GM18507 (cell line): ENCODE data around the gene AGBL1.
"Not testable (repeated sequence)": the region's sequence is repeated elsewhere in the genome, so short reads cannot be mapped to it uniquely, and the experiment has no call there.

Source experiments
- DNase-seq: peaks from one replicate; pipeline ENCODE4 v3.0.0; 2011; ENCODE audit warnings: low read depth; ENCODE audit not compliant: insufficient read length; ENCODE audit errors: extremely low spot score
- FAIRE-seq: peaks from 2 replicates; lab custom pipeline; 2011; peaks lifted over from hg19 to GRCh38; lab: Jason Lieb, UNC

Gene AGBL1

GRCh38 chr15:86080302-86080701 lies 631 bp downstream of the AGBL1 start:
- no peak for DNase-seq
- FAIRE-seq, result no peak

GRCh38 chr15:86082619-86083380 lies 3.1 kb downstream of the AGBL1 start:
- DNase-seq (no peak), FAIRE-seq (no peak)

DNA sequence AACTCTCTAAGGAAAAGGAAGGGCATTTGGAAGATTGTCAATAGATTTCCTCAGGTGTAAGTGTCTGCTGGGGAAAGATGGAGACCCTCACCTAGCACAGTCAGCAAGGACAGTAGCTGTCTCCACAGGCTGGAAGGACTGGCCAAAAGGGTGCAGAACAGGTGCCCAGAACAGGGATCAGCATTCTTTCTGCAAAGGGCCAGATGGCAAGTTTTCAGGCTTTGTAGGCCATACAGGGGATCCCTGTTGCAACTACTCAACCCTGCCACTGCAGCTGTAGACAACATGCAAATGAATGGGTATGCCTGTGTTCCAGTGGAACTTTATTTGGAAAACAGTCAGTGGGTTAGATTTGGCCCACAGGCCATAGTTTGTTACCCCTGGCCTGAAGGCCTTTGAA lies 8.1 kb downstream of the AGBL1 start:
- DNase-seq (no peak), FAIRE-seq (no peak)

DNA sequence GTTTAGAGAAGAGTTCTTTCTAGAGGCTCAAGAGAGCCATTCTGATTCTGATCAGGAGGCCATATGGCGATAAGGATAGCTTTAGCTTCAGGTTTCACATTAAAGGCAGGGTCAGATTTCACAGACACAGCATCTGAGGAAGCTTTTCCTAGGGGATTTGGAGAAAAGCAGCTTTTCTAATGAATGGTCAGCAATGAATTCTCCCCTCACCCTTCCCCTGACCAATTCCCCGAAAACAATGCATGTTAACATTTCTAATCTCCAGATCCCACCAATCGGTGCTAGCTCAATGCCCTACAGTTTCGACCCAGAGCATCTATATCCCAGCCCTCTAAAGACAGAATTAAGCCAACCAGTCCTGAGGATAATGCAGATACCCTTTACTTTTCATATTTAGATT lies 9.8 kb downstream of the AGBL1 start:
- no peak for FAIRE-seq
- no peak for DNase-seq

GRCh38 chr15:86101818-86102217 lies 22.1 kb downstream of the AGBL1 start:
- DNase-seq (no peak), FAIRE-seq (no peak)

DNA sequence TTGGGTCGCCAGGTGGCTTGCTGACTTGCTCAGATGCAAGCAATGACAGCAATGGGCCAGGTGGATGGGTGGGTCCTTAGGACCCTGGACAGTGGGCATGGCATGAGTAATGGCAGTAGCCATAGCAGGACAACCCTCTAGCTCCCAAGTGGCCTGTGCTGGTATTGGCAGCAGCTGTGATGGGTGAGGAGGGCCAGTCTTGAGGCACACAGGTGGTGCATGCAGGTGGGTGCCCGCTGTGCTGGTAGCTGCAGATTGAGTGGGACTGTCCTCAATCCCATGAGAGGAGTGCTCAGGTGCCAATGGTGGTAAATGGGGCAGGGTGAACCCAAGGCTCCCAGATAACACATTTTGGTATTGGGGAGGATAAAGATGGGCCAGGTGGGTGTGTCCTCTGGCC lies 24.2 kb downstream of the AGBL1 start:
- DNase-seq, result no peak
- FAIRE-seq, result no peak

DNA sequence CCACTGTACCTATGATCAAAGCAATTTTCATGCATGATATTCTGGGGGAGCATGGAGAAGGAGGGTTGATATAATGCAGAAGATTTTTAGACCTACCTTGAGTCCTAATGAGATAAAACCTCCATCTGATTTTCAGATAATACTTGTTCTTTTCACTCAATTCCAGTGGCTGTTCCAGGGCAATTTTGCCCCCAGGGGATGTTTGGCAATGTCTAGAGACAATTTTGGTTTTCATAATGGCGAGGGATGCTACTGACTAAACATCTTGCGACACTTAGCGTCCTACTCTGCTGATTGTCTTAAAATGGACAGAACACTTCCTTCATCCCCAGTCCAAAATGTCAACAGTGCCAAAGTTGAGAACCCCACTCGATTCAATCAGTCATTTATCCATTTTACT lies 26.6 kb downstream of the AGBL1 start:
- FAIRE-seq, result no peak

GRCh38 chr15:86115145-86115801 lies 35.6 kb downstream of the AGBL1 start:
- FAIRE-seq, result no peak
- DNase-seq, result no peak

More for the DNA sequence above, 26.6 kb downstream of the AGBL1 start:
- DNase-seq, result no peak

- FAIRE-seq, result no peak
- DNase-seq, result no peak
These were observed 42.0 kb downstream of the AGBL1 start for GRCh38 chr15:86121568-86122225.

DNA sequence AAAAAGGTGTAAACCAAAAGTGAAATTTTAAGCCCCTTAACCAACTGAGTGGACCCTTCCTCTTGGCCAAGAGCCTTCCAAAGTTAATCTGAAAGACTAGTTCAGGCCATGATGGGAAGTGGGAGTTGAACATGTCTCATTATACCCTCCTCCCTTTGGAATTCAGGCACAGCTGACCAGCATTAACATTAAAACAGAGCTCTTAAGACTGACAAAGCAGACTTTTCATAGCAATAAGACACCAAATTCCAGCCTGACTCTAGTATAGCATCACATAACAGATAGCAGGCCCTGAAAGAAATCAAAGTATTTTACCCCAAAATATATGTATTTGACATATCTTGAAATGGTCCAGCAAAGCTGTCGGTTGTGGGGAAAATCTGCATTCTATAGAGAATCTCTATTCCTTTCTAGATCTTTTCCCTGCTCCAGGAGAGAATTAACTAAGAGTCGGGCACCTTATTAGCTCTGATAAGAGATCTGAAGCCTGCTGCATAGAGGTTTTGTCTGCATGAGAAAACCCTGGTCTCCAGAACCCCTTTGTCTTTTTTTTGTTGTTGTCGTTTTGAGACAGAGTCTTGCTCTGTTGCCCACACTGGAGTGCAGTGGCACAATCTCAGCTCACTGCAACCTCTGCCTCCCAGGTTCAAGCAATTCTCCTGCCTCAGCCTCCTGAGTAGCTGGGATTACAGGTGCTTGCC lies 43.2 kb downstream of the AGBL1 start:
- FAIRE-seq, DNase-seq: not testable (repeated sequence)

- DNase-seq (no peak), FAIRE-seq (no peak)
These were observed 46.1 kb downstream of the AGBL1 start for GRCh38 chr15:86125775-86126174.

DNA sequence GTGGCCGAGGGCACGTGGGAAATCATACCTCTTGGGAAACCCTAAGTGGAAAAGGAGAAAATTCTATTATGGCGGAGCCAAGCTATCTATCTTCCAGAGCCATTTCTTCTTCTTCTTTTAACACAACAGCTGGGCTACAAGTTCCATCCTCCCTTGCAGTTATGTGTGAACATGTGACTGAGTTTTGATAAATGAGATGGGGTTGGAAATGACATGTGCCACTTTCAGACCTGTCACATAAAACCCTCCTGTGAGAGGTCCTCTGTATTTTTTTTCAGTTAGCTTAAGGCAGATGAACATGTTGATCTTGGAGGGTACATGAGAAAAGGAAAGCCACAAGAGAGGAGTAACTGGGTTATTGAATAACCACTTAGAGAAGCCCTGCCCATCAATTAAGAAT lies 47.9 kb downstream of the AGBL1 start:
- DNase-seq (no peak), FAIRE-seq (no peak)

DNA sequence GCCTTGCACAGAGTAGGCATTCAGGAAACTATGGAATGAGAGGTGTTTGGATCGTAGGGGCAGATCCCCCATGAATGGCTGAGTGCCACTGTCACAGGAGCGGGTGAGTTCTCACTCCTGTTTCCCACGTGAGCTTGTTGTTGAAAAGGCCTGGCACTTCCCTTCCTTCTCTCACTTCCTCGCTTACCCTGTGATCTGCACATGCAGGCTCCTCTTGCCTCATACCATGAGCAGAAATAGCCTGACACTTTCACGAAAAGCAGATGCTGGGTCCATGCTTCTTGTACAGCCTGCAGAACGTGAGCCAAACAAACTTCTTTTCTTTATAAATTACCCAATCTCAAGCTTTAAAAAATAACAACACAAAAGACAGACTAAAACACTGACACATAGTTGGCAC lies 55.4 kb downstream of the AGBL1 start:
- DNase-seq, result no peak
- FAIRE-seq, result no peak

GRCh38 chr15:86136861-86137260 lies 57.2 kb downstream of the AGBL1 start:
- no peak for FAIRE-seq

DNA sequence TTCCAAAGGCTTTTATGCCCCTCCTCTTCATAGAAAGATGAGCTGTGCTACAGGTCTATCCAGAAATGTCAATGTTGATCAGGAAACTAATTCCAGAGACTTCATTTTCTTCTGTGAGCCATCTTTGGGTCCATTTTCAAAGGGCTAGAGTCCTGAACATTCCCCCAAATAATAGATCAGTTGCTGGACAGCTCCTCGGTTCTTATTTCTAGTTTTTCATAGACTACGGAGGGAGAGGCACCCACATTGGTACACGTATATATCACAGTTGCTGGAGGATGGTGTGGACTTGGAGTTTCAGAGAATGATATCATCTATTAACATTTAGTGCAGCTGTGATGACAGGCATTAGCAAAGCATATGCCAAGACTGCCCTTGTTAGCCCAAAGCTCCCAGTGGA lies 59.1 kb downstream of the AGBL1 start:
- no peak for DNase-seq
- FAIRE-seq, result no peak

More at GRCh38 chr15:86136861-86137260, 57.2 kb downstream of the AGBL1 start:
- no peak for DNase-seq

GRCh38 chr15:86139828-86140227 lies 60.2 kb downstream of the AGBL1 start:
- FAIRE-seq, result no peak
- DNase-seq, result no peak

DNA sequence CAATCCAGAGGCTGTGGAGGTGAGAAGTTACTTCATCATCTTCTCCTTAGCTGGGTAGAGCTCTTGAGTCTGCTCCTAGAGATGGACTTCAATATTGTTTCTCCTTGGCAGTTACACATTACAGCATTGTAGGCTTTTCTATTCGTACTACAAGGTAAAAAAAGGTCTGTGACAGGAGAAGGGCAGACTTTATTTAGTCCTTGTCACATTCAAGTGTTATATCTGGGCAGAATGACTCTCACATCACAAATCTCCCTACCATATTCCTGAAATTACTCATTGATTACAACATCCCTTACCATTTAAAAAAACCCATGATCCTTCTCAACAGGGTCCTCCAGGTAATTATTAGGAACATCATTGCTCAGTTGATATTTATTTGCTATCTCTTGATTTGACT lies 75.0 kb downstream of the AGBL1 start:
- FAIRE-seq, result no peak
- no peak for DNase-seq

- FAIRE-seq (no peak), DNase-seq (no peak)
These were observed 75.9 kb downstream of the AGBL1 start for GRCh38 chr15:86155551-86155950.

DNA sequence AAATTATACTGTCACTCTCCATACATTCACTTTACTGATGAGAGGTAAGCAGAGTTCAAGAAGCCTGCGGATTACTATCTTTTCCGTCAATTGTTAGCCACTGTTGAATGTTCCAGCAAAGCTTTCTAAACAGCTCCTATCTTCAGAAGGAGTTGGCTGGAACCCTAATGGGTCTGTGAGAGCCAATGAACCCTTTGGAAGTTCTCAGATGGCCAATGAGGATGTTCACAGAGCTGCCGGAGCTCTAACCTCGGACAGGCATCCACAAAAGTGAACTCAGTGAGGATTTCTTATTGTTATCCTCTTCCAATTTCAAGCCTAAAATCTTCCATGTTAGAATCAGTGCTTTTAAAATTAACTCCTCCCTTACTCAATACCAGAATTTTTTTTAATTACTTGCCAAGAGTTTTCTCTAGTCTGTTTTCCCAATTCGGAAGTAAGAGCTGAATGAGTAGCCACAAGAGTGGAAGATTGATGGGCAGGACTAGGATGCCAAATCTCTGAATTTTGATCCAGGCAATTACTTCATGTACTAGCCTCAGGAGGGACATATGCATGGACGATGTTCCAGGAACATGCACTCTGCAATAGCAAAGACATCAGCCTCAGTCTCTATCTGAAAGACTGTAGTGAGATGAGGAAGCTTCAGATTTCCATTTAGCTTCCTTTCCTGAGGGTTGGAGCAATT lies 78.1 kb downstream of the AGBL1 start:
- DNase-seq (no peak), FAIRE-seq (no peak)

GRCh38 chr15:86159468-86159867 lies 79.8 kb downstream of the AGBL1 start:
- no peak for DNase-seq

More at GRCh38 chr15:86159468-86159867, 79.8 kb downstream of the AGBL1 start:
- FAIRE-seq, result no peak
